Activated CD8-positive, alpha-beta T cell treated with anti-CD3 and anti-CD28 coated beads for 36 hours (primary cell): ENCODE results near the gene RFESD. TPM values are rescaled to one million over a fixed set of nuclear protein-coding genes. Genes with fewer than 3 reads are reported as not detected.
"Not testable (repeated sequence)": the region's sequence is repeated elsewhere in the genome, so short reads cannot be mapped to it uniquely, and the experiment has no call there.

Experiments used
- ATAC-seq: fragments of 200-7000 bp; cut with Tn5 transposase; one replicate; pipeline ENCODE4 v1.10.0; 2021; ENCODE audit warnings: mild to moderate bottlenecking, moderate library complexity
- CTCF ChIA-PET: fragments of 350-600 bp; sonication (Branson Sonifier 250); formaldehyde crosslinking; loops from one replicate; lab custom pipeline; 2021; ENCODE audit warnings: antibody characterized with exemption; lab: Charles Lee
- POLR2A ChIA-PET: fragments of 350-600 bp; sonication (Branson Sonifier 250); formaldehyde crosslinking; loops from one replicate; lab custom pipeline; 2021; ENCODE audit warnings: antibody characterized with exemption; lab: Charles Lee
- DNase-seq: peaks from one replicate; pipeline ENCODE4 v3.0.0-alpha.2; 2020
- H3K27ac Mint-ChIP-seq: one replicate; pipeline ENCODE4 v1.8.0; 2021; ENCODE audit warnings: mild to moderate bottlenecking, mixed read lengths
- H3K27me3 Mint-ChIP-seq: one replicate; pipeline ENCODE4 v1.8.0; 2021; ENCODE audit warnings: mixed read lengths
- H3K36me3 Mint-ChIP-seq: one replicate; pipeline ENCODE4 v1.8.0; 2021; ENCODE audit warnings: low read depth, mixed read lengths
- H3K4me1 Mint-ChIP-seq: one replicate; pipeline ENCODE4 v1.8.0; 2021; ENCODE audit warnings: low read depth, mixed read lengths
- H3K4me3 Mint-ChIP-seq: one replicate; pipeline ENCODE4 v1.8.0; 2021; ENCODE audit warnings: mild to moderate bottlenecking, moderate library complexity, mixed read lengths
- H3K9me3 Mint-ChIP-seq: one replicate; pipeline ENCODE4 v1.8.0; 2021; ENCODE audit warnings: mixed read lengths
- intact Hi-C: fragments of 100-400 bp; cut with micrococcal nuclease; formaldehyde crosslinking; loops from one replicate; pipeline ENCODE4 v1.10.0; 2022
- total RNA-seq, 2 experiments: library from RNA; stranded (reverse); gene quantifications; one replicate each; pipeline ENCODE4 v1.2.3, GENCODE V29; 2021
- TF ChIP-seq, protein P1 (sequence below): fragments of 200-600 bp; IDR thresholded peaks from one replicate; pipeline ENCODE4 v1.8.0; 2022; ENCODE audit warnings: antibody characterized with exemption, mild to moderate bottlenecking

Gene RFESD
- total RNA-seq, 2 experiments from 2014 or later = 9.2 to 9.8 TPM

GRCh38 chr5:95631255-95631958, 15.2 kb upstream of the RFESD start:
- POLR2A ChIA-PET = interaction anchor here (1.0 to 2.7 kb wide), 5 partner anchors 9 to 239 kb away, joined by 3 to 23 read pairs (median 5); no protein-coding TSS in a partner anchor
- intact Hi-C loops = no loop called here
- H3K27ac Mint-ChIP-seq = peak overlapping the region; percentile 96
- DNase-seq (no peak), ATAC-seq (peak; percentile 7)
- H3K27me3 Mint-ChIP-seq = no peaks in the 10 kb centered on the region
- H3K4me1 Mint-ChIP-seq = peaks cover 18% of the 10 kb centered on the region
- TF ChIP-seq, protein P1, sequence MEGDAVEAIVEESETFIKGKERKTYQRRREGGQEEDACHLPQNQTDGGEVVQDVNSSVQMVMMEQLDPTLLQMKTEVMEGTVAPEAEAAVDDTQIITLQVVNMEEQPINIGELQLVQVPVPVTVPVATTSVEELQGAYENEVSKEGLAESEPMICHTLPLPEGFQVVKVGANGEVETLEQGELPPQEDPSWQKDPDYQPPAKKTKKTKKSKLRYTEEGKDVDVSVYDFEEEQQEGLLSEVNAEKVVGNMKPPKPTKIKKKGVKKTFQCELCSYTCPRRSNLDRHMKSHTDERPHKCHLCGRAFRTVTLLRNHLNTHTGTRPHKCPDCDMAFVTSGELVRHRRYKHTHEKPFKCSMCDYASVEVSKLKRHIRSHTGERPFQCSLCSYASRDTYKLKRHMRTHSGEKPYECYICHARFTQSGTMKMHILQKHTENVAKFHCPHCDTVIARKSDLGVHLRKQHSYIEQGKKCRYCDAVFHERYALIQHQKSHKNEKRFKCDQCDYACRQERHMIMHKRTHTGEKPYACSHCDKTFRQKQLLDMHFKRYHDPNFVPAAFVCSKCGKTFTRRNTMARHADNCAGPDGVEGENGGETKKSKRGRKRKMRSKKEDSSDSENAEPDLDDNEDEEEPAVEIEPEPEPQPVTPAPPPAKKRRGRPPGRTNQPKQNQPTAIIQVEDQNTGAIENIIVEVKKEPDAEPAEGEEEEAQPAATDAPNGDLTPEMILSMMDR = no peak
- CTCF ChIA-PET = interaction anchor here (1.1 to 2.7 kb wide), 9 partner anchors 8 to 150 kb away, joined by 3 to 14 read pairs (median 4); partner anchors contain the start of genes GPR150 and RFESD
- peaks cover 5% of the 10 kb centered on the region for H3K36me3 Mint-ChIP-seq
- peak overlapping the region; percentile 34 for H3K4me3 Mint-ChIP-seq
- H3K9me3 Mint-ChIP-seq = peaks cover 5% of the 10 kb centered on the region

DNA sequence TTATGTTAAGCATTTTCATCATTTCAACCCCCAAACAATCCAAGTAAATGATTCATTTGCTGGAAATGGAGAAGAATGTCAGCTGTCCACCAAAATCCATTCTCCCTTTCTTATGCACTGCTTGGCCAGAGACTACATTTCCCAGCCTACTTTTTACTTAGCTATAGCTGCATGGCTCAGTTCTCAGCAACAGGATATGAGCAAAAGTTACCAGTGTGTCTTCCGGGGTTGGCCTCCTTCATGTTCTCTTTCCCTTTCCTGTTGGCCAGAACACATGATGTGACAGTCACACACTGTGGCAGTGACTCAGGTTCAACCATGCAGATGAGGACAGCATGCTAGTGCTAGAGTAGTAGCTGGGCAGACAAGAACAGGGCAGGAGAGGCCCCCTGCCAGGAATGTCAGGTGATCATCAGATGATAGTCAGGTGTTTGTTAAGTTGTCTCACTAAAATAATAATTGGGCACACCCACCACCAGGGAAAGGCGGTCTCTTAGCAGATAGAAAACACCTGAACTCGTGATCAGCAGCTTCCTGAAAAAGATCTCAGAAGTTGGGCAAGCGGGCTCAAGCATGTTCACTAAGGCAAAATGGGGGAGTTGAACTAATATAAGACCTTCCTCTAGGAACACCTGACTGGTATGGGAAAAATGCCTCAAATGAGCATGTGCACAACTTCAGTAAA, 14.4 kb upstream of the RFESD start:
- Mint-ChIP-seq H3K9me3 (peaks cover 5% of the 10 kb centered on the region), H3K4me3 (peak overlapping the region; percentile 34), H3K4me1 (peaks cover 18% of the 10 kb centered on the region), H3K36me3 (peaks cover 5% of the 10 kb centered on the region), H3K27me3 (peaks cover 3% of the 10 kb centered on the region), H3K27ac (peak overlapping the region; percentile 96)
- intact Hi-C loops = no loop called here
- DNase-seq (peak; percentile 87), ATAC-seq (peak; percentile 99)
- TF ChIP-seq, protein P1 = no peak
- ChIA-PET POLR2A (interaction anchor here (0.5 to 2.7 kb wide), 9 partner anchors 10 to 238 kb away, joined by 3 to 23 read pairs (median 4); partner anchors contain the start of gene RFESD), CTCF (interaction anchor here (1.2 to 2.7 kb wide), 8 partner anchors 9 to 150 kb away, joined by 3 to 14 read pairs (median 4); partner anchors contain the start of genes GPR150 and RFESD)

DNA sequence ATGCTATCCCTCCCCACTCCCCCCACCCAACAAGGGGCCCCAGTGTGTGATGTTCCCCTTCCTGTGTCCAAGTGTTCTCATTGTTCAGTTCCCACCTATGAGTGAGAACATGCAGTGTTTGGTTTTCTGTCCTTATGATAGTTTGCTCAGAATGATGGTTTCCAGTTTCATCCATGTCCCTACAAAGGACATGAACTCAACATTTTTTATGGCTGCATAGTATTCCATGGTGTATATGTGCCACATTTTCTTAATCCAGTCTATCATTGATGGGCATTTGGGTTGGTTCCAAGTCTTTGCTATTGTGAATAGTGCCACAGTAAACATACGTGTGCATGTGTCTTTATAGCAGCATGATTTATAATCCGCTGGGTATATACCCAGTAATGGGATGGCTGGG, 13.6 kb upstream of the RFESD start:
- H3K36me3 Mint-ChIP-seq, intact Hi-C loops, H3K9me3 Mint-ChIP-seq, ATAC-seq, H3K4me3 Mint-ChIP-seq, H3K27ac Mint-ChIP-seq, DNase-seq, H3K27me3 Mint-ChIP-seq: not testable (repeated sequence)
- peaks cover 18% of the 10 kb centered on the region for H3K4me1 Mint-ChIP-seq
- POLR2A ChIA-PET = interaction anchor here (0.6 to 2.7 kb wide), 4 partner anchors 11 to 237 kb away, joined by 3 to 23 read pairs (median 6); partner anchors contain the start of gene RFESD
- CTCF ChIA-PET = interaction anchor here (1.4 to 2.7 kb wide), 3 partner anchors 8 to 14 kb away, joined by 4 to 14 read pairs (median 10); partner anchors contain the start of gene RFESD

- TF ChIP-seq, protein P1 = no peak
- Mint-ChIP-seq H3K27me3 (peaks cover 6% of the 10 kb centered on the region), H3K36me3 (peaks cover 5% of the 10 kb centered on the region), H3K27ac (no peak overlapping the region), H3K9me3 (peaks cover 5% of the 10 kb centered on the region), H3K4me3 (no peak overlapping the region), H3K4me1 (peaks cover 21% of the 10 kb centered on the region)
- no peak for ATAC-seq
- intact Hi-C loops = no loop called here
- CTCF ChIA-PET = interaction anchor here (2.8 kb wide), 1 partner anchor 10 kb away, joined by 15 read pairs; no protein-coding TSS in a partner anchor
- POLR2A ChIA-PET = no interaction called here
- DNase-seq = no peak
Observed at GRCh38 chr5:95633671-95634070, 12.9 kb upstream of the RFESD start.

GRCh38 chr5:95634081-95634480, 12.5 kb upstream of the RFESD start:
- H3K27ac Mint-ChIP-seq = no peak overlapping the region
- peaks cover 7% of the 10 kb centered on the region for H3K27me3 Mint-ChIP-seq
- intact Hi-C loops = no loop called here
- peaks cover 5% of the 10 kb centered on the region for H3K36me3 Mint-ChIP-seq
- peaks cover 5% of the 10 kb centered on the region for H3K9me3 Mint-ChIP-seq
- CTCF ChIA-PET = interaction anchor here (1.3 to 2.8 kb wide), 2 partner anchors 10 to 12 kb away, joined by 3 to 15 read pairs; no protein-coding TSS in a partner anchor
- TF ChIP-seq, protein P1 = no peak
- DNase-seq (no peak), ATAC-seq (no peak)
- peaks cover 21% of the 10 kb centered on the region for H3K4me1 Mint-ChIP-seq
- POLR2A ChIA-PET = interaction anchor here (1.2 kb wide), 1 partner anchor 12 kb away, joined by 4 read pairs; no protein-coding TSS in a partner anchor
- no peak overlapping the region for H3K4me3 Mint-ChIP-seq
